HG03159 (cell line): Measurements from ENCODE around the gene ATE1.
"Not testable (repeated sequence)": the region's sequence is repeated elsewhere in the genome, so short reads cannot be mapped to it uniquely, and the experiment has no call there.

Experiments
- ATAC-seq: cut with Tn5 transposase; IDR thresholded peaks from one replicate; pipeline ENCODE4 v1.9.1; 2021; ENCODE audit warnings: mild to moderate bottlenecking, moderate library complexity; ENCODE audit not compliant: unreplicated experiment

The ATE1 gene

GRCh38 chr10:121702351-121703320 lies 225.2 kb downstream of the ATE1 start:
- ATAC-seq = no peak

GRCh38 chr10:121700416-121700815 lies 227.4 kb downstream of the ATE1 start:
- no peak for ATAC-seq

- not testable (repeated sequence) for ATAC-seq
Measured at GRCh38 chr10:121699703-121700102, 228.1 kb downstream of the ATE1 start.

- no peak for ATAC-seq
Measured at GRCh38 chr10:121698902-121699301, 228.9 kb downstream of the ATE1 start.

- no peak for ATAC-seq
Measured at GRCh38 chr10:121698336-121698735, 229.5 kb downstream of the ATE1 start.

GRCh38 chr10:121696854-121697253 lies 231.0 kb downstream of the ATE1 start:
- ATAC-seq = no peak

- ATAC-seq = no peak
Measured at GRCh38 chr10:121695731-121696464, 231.9 kb downstream of the ATE1 start.

GRCh38 chr10:121694966-121695643 lies 232.7 kb downstream of the ATE1 start:
- ATAC-seq = no peak

GRCh38 chr10:121694327-121694965 lies 233.4 kb downstream of the ATE1 start:
- no peak for ATAC-seq

- ATAC-seq = no peak
Measured at GRCh38 chr10:121692626-121693025, 235.2 kb downstream of the ATE1 start.

GRCh38 chr10:121690970-121691369 lies 236.9 kb downstream of the ATE1 start:
- ATAC-seq = no peak
